Fibroblast of villous mesenchyme (primary cell): ENCODE measurements around the gene TIAM1. TPM values are rescaled to one million over a fixed set of nuclear protein-coding genes. Genes with fewer than 3 reads are reported as not detected.

Experiments used
- DNase-seq: peaks from one replicate; pipeline ENCODE4 v3.0.0-alpha.2; 2010; ENCODE audit warnings: low read depth
- H3K4me3 ChIP-seq: 2 replicates; pipeline ENCODE4 v1.5.1; 2011; ENCODE audit warnings: low read depth, mild to moderate bottlenecking, low read length
- total RNA-seq: library from RNA; depleted of rRNA; stranded (reverse); fragments of >200 nt; gene quantifications from 2 replicates; pipeline ENCODE4 v1.2.3, GENCODE V29; 2012
- TF ChIP-seq, protein P1 (sequence below): IDR thresholded peaks from 2 replicates; pipeline ENCODE4 v1.5.1; 2012; ENCODE audit warnings: low read depth, mild to moderate bottlenecking, low read length; ENCODE audit not compliant: insufficient read depth

Gene TIAM1
- total RNA-seq, 1 donor: 0.43 TPM

DNA sequence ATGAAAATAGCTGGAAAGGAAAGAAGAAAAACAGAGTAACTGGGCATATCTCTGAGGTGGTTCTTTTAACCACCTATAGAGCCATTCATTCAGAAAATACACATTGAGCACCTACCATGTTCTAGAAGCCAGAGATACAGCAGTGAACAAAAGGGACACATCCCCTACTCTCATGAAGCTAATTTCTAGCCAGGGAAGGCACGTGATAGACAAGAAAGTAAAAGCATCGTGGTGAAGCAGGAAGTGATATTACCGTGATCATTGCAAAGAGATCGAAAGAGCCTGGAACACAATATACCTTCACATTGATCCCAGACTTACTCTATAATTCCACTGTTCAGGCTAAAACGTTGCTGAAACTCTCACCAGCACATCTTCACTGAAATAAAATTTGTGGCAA, 76.0 kb downstream of the TIAM1 start:
- TF ChIP-seq, protein P1, sequence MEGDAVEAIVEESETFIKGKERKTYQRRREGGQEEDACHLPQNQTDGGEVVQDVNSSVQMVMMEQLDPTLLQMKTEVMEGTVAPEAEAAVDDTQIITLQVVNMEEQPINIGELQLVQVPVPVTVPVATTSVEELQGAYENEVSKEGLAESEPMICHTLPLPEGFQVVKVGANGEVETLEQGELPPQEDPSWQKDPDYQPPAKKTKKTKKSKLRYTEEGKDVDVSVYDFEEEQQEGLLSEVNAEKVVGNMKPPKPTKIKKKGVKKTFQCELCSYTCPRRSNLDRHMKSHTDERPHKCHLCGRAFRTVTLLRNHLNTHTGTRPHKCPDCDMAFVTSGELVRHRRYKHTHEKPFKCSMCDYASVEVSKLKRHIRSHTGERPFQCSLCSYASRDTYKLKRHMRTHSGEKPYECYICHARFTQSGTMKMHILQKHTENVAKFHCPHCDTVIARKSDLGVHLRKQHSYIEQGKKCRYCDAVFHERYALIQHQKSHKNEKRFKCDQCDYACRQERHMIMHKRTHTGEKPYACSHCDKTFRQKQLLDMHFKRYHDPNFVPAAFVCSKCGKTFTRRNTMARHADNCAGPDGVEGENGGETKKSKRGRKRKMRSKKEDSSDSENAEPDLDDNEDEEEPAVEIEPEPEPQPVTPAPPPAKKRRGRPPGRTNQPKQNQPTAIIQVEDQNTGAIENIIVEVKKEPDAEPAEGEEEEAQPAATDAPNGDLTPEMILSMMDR: no peak
- no peak for DNase-seq
- no peak overlapping the region for H3K4me3 ChIP-seq

DNA sequence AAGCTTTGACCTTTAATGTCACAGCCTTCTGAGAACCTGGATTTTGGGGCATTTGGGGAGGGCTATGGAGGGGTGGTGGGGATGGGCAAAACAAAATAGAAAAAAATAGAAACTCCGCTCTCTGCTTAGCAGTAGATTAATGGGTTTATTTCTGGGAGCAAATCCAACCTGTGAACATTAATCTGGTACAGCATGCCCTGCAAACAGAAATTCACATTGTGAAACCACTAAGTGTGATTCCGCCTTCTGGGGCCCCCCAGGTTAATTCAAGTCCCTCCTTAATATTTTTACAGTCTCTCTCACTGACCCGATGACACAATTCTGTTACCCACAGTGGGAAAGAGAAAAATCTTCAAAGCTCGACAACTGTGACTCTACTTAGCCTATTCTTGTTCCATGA, 76.4 kb downstream of the TIAM1 start:
- H3K4me3 ChIP-seq: no peak overlapping the region
- DNase-seq: no peak
- TF ChIP-seq, protein P1: no peak

- no peak for DNase-seq
- no peak overlapping the region for H3K4me3 ChIP-seq
- TF ChIP-seq, protein P1: no peak
Observed at GRCh38 chr21:31266241-31266640, 77.8 kb downstream of the TIAM1 start.

DNA sequence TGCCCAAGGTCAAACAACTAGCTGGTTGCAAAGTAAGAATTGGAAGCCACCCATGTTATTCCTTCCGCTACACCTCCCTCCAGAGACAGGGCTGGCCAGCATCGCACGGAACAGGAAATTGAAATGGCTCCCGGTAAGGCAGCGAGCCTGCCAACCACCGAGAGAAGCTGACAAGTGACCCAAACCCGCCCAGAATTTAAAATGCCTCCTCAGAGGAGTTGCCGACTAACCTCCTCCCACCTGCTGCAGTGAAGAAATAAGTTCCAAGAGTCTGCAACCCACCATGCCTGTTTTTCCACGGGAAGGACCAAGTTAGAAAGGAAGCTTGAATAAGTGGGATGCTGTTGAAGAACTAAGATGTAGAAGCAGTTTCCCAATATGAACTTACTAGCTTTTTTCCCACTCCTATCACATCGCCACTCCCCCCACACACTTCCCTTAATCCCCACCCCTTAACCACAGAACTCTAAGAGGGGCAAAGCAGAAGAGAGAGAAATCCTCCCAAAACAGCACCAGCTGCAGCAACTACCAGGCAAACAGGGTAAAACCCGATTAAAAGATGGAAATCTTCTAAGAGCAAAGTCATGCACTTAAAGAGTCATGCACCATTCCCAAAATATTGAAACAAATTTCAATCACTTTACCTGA, 78.6 kb downstream of the TIAM1 start:
- H3K4me3 ChIP-seq: no peak overlapping the region
- DNase-seq: no peak
- TF ChIP-seq, protein P1: no peak

- TF ChIP-seq, protein P1: no peak
- no peak for DNase-seq
- no peak overlapping the region for H3K4me3 ChIP-seq
Observed at GRCh38 chr21:31264574-31264973, 79.5 kb downstream of the TIAM1 start.

- TF ChIP-seq, protein P1: no peak
- H3K4me3 ChIP-seq: no peak overlapping the region
- DNase-seq: no peak
Observed at GRCh38 chr21:31262728-31263127, 81.3 kb downstream of the TIAM1 start.

DNA sequence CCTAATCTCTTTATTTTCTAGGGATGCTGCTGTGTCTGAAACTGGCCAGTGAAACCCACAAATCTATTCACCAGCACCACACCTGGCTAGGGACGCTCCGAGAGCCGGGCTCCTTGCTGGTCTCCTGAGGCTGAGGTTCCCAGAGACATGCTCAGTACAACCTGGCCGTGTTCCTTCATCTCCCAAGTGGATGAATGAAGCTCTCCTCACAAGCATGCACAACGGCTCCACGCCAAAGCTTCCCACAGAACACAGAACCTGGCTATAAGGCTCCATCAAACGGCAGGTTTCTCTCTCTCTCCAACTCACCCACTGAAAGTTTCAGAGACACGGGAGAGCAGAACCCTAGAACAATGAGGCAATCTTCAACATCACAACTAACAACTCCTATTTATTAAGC, 82.3 kb downstream of the TIAM1 start:
- no peak overlapping the region for H3K4me3 ChIP-seq
- TF ChIP-seq, protein P1: no peak
- DNase-seq: no peak
